IMR-90 (cell line): ENCODE data around the gene MSI2. TPM values are rescaled to one million over a fixed set of nuclear protein-coding genes. Genes with fewer than 3 reads are reported as not detected.

Experiments
- ATAC-seq: fragments of 200-7000 bp; cut with Tn5 transposase; 2 replicates; pipeline ENCODE4 v1.9.1; 2020; ENCODE audit warnings: low read depth, mild to moderate bottlenecking, moderate library complexity
- BruUV-seq: library from RNA; stranded (reverse); fragments of 400-500 nt; replicated peaks from 2 replicates; lab custom pipeline; 2021; lab: Mats Ljungman, UMichigan
- CTCF ChIA-PET: fragments of 300-600 bp; formaldehyde crosslinking; extraction: SDS; loops from one replicate; lab custom pipeline; 2021; ENCODE audit warnings: antibody characterized with exemption; lab: Yijun Ruan, JAX
- POLR2A ChIA-PET: fragments of 300-600 bp; sonication (Branson Sonifier 250); formaldehyde crosslinking; loops from one replicate; lab custom pipeline; 2022; ENCODE audit warnings: antibody characterized with exemption; ENCODE audit not compliant: unreplicated experiment; lab: Charles Lee
- DNase-seq: peaks from one replicate; pipeline ENCODE4 v3.0.0; 2013
- H2AFZ ChIP-seq: replicated peaks from 2 replicates; pipeline ENCODE3; 2013; ENCODE audit warnings: low read length, mild to moderate bottlenecking; ENCODE audit not compliant: poor library complexity
- H2AK5ac ChIP-seq: 2 replicates; pipeline ENCODE4 v1.6.1; 2013; ENCODE audit warnings: low read depth, low read length, inconsistent platforms
- H2AK9ac ChIP-seq: replicated peaks from 2 replicates; pipeline ENCODE3; 2013; ENCODE audit warnings: mild to moderate bottlenecking, low read depth, low read length, moderate library complexity; ENCODE audit not compliant: poor library complexity
- H2BK120ac ChIP-seq: 2 replicates; pipeline ENCODE4 v1.6.1; 2013; ENCODE audit warnings: low read depth, low read length, inconsistent platforms
- H2BK15ac ChIP-seq: 3 replicates; pipeline ENCODE4 v1.6.1; 2013; ENCODE audit warnings: low read depth, low read length, inconsistent platforms
- H2BK20ac ChIP-seq: 2 replicates; pipeline ENCODE4 v1.6.1; 2013; ENCODE audit warnings: low read depth, mild to moderate bottlenecking, inconsistent platforms, low read length, moderate library complexity
- H2BK5ac ChIP-seq: 2 replicates; pipeline ENCODE4 v1.6.1; 2013; ENCODE audit warnings: mild to moderate bottlenecking, low read depth, low read length, inconsistent platforms; ENCODE audit not compliant: poor library complexity, severe bottlenecking
- H3K14ac ChIP-seq: replicated peaks from 2 replicates; pipeline ENCODE4 v1.6.1; 2013; ENCODE audit warnings: low read depth, low read length, inconsistent platforms
- H3K18ac ChIP-seq: 2 replicates; pipeline ENCODE4 v1.6.1; 2013; ENCODE audit warnings: low read depth, low read length, control low read depth
- H3K23ac ChIP-seq: 2 replicates; pipeline ENCODE4 v1.6.1; 2013; ENCODE audit warnings: low read depth, low read length, inconsistent platforms
- H3K27ac ChIP-seq: 2 replicates; pipeline ENCODE4 v1.5.1; 2013; ENCODE audit warnings: mild to moderate bottlenecking, control low read depth, low read length; ENCODE audit not compliant: insufficient read depth
- H3K27me3 ChIP-seq: 2 replicates; pipeline ENCODE4 v1.6.1; 2013; ENCODE audit warnings: low read length; ENCODE audit not compliant: control insufficient read depth, insufficient read depth
- H3K36me3 ChIP-seq: 2 replicates; pipeline ENCODE4 v1.6.1; 2013; ENCODE audit warnings: low read length, mixed read lengths; ENCODE audit not compliant: control insufficient read depth, insufficient read depth
- H3K4ac ChIP-seq: 2 replicates; pipeline ENCODE4 v1.6.1; 2013; ENCODE audit warnings: low read depth, low read length, inconsistent platforms
- H3K4me1 ChIP-seq: 2 replicates; pipeline ENCODE4 v1.6.1; 2013; ENCODE audit warnings: low read length, mixed read lengths; ENCODE audit not compliant: control insufficient read depth, insufficient read depth
- H3K4me2 ChIP-seq: 2 replicates; pipeline ENCODE4 v1.6.1; 2013; ENCODE audit warnings: low read depth, mild to moderate bottlenecking, control low read depth, low read length, moderate library complexity
- H3K4me3 ChIP-seq: 2 replicates; pipeline ENCODE4 v1.5.1; 2013; ENCODE audit warnings: low read depth, mild to moderate bottlenecking, control low read depth, low read length, moderate library complexity; ENCODE audit not compliant: insufficient read depth
- H3K56ac ChIP-seq: 2 replicates; pipeline ENCODE4 v1.6.1; 2013; ENCODE audit warnings: low read length, inconsistent platforms; ENCODE audit not compliant: insufficient read depth; ENCODE audit errors: extremely low read depth
- H3K79me1 ChIP-seq, 2 experiments: 2 replicates each; pipeline ENCODE4 v1.6.1; 2013; ENCODE audit warnings: low read length in 2 of 2, inconsistent platforms in 1 of 2, low read depth in 1 of 2
- H3K9ac ChIP-seq: 2 replicates; pipeline ENCODE4 v1.6.1; 2013; ENCODE audit warnings: low read depth, low read length, control low read depth
- H3K9me1 ChIP-seq: 2 replicates; pipeline ENCODE4 v1.6.1; 2013; ENCODE audit warnings: low read length, inconsistent platforms; ENCODE audit not compliant: insufficient read depth
- H3K9me3 ChIP-seq: 2 replicates; pipeline ENCODE4 v1.6.1; 2013; ENCODE audit warnings: low read length; ENCODE audit not compliant: control insufficient read depth, insufficient read depth
- H4K20me1 ChIP-seq: 2 replicates; pipeline ENCODE4 v1.6.1; 2013; ENCODE audit warnings: low read length, inconsistent platforms; ENCODE audit not compliant: insufficient read depth
- H4K5ac ChIP-seq: 2 replicates; pipeline ENCODE4 v1.6.1; 2013; ENCODE audit warnings: mild to moderate bottlenecking, low read depth, low read length, control low read depth
- H4K8ac ChIP-seq, 2 experiments: 2 replicates each; pipeline ENCODE4 v1.6.1; 2013; ENCODE audit warnings: low read depth in 2 of 2, low read length in 2 of 2, control low read depth in 1 of 2, inconsistent platforms in 1 of 2
- H4K91ac ChIP-seq: 2 replicates; pipeline ENCODE4 v1.6.1; 2013; ENCODE audit warnings: low read depth, low read length, inconsistent platforms; ENCODE audit not compliant: insufficient read depth
- BHLHE40 ChIP-seq: fragments of 150-350 bp; IDR thresholded peaks from 2 replicates; pipeline ENCODE4 v1.6.1; 2016; ENCODE audit warnings: mild to moderate bottlenecking, low read depth, low read length
- CEBPB ChIP-seq: IDR thresholded peaks from 2 replicates; pipeline ENCODE4 v1.6.1; 2012; ENCODE audit warnings: low read depth, low read length, improper control_type of control experiment
- CHD1 ChIP-seq: IDR thresholded peaks from 2 replicates; pipeline ENCODE4 v1.6.1; 2012; ENCODE audit warnings: low read depth, low read length, improper control_type of control experiment
- FOS ChIP-seq: fragments of 150-350 bp; IDR thresholded peaks from 2 replicates; pipeline ENCODE4 v1.6.1; 2016; ENCODE audit warnings: low read depth, low read length
- MAFK ChIP-seq: IDR thresholded peaks from 2 replicates; pipeline ENCODE4 v1.6.1; 2012; ENCODE audit warnings: low read depth, low read length, improper control_type of control experiment
- MAZ ChIP-seq: IDR thresholded peaks from 2 replicates; pipeline ENCODE4 v1.6.1; 2012; ENCODE audit warnings: low read depth, mild to moderate bottlenecking, low read length, improper control_type of control experiment, moderate library complexity, borderline replicate concordance
- MXI1 ChIP-seq: IDR thresholded peaks from 2 replicates; pipeline ENCODE4 v1.6.1; 2012; ENCODE audit warnings: low read depth, mild to moderate bottlenecking, low read length, moderate library complexity, borderline replicate concordance
- NFE2L2 ChIP-seq: fragments of 150-350 bp; IDR thresholded peaks from 2 replicates; pipeline ENCODE4 v1.6.1; 2016; ENCODE audit warnings: low read depth, mild to moderate bottlenecking, low read length
- POLR2A ChIP-seq: IDR thresholded peaks from 2 replicates; pipeline ENCODE4 v1.6.1; 2012; ENCODE audit warnings: mild to moderate bottlenecking, low read depth, low read length
- RAD21 ChIP-seq: IDR thresholded peaks from 2 replicates; pipeline ENCODE4 v1.6.1; 2012; ENCODE audit warnings: low read length, improper control_type of control experiment
- RCOR1 ChIP-seq: IDR thresholded peaks from 2 replicates; pipeline ENCODE4 v1.6.1; 2012; ENCODE audit warnings: mild to moderate bottlenecking, low read length, improper control_type of control experiment; ENCODE audit not compliant: insufficient replicate concordance
- RFX5 ChIP-seq: IDR thresholded peaks from 2 replicates; pipeline ENCODE4 v1.8.0; 2012; ENCODE audit warnings: low read depth, mild to moderate bottlenecking, low read length, moderate library complexity
- SMC3 ChIP-seq: fragments of 150-350 bp; IDR thresholded peaks from 2 replicates; pipeline ENCODE4 v1.6.1; 2016; ENCODE audit warnings: low read depth, mild to moderate bottlenecking, antibody characterized with exemption, low read length, moderate library complexity
- USF2 ChIP-seq: fragments of 150-350 bp; IDR thresholded peaks from 2 replicates; pipeline ENCODE4 v1.6.1; 2017; ENCODE audit warnings: mild to moderate bottlenecking, antibody characterized with exemption, low read length, low read depth
- WGBS, 2 experiments: methylation state at CpG; one replicate each; pipeline versions ENCODE4 v1.1.5 to v1.1.7; 2013; ENCODE audit warnings: missing lambda C conversion rate in 2 of 2; ENCODE audit not compliant: insufficient read length in 1 of 2; ENCODE audit errors: extremely low coverage in 2 of 2; 5-methylcytosine and 5-hydroxymethylcytosine counted together
- dilution Hi-C: fragments of 300-500 bp; cut with HindIII; formaldehyde crosslinking; loops from one replicate; pipeline ENCODE4 v1.14.3; 2018; ENCODE audit warnings: low sequenced_read_pairs; ENCODE audit not compliant: unreplicated experiment
- in situ Hi-C: fragments of 300-500 bp; cut with MboI; formaldehyde crosslinking; loops from 3 replicates; pipeline ENCODE4 v1.14.3; 2019; ENCODE audit warnings: low sequenced_read_pairs, inconsistent platforms, mixed read lengths
- intact Hi-C: fragments of 100-400 bp; cut with micrococcal nuclease; formaldehyde crosslinking; loops from 2 replicates; pipeline ENCODE4 v1.10.0; 2022
- polyA plus RNA-seq, 3 experiments: library from polyadenylated mRNA; depleted of rRNA; stranded (reverse); fragments of >200 nt; gene quantifications; 2 replicates each; pipeline ENCODE4 v1.2.3, GENCODE V29; 2012; ENCODE audit warnings: low replicate concordance in 1 of 3
- total RNA-seq: library from RNA; depleted of rRNA; stranded (reverse); fragments of >200 nt; gene quantifications from 2 replicates; pipeline ENCODE4 v1.2.3, GENCODE V29; 2012
- TF ChIP-seq, protein P1 (sequence below): conservative IDR thresholded peaks from 2 replicates; pipeline ENCODE4 v1.5.1; 2012; ENCODE audit warnings: mild to moderate bottlenecking, low read depth, low read length, improper control_type of control experiment
- TF ChIP-seq, protein P2 (sequence below): fragments of 150-350 bp; IDR thresholded peaks from 2 replicates; pipeline ENCODE4 v1.6.1; 2016; ENCODE audit warnings: low read depth, mild to moderate bottlenecking, low read length, moderate library complexity, borderline replicate concordance

Gene MSI2
- total and polyA plus RNA-seq, 2 of the 4 experiments (the other 2 are of a cell fraction), result 13.0 to 16.0 TPM

GRCh38 chr17:57543230-57543629 lies 286.9 kb downstream of the MSI2 start:
- TF ChIP-seq RAD21 (no peak), POLR2A (no peak), CEBPB (no peak), USF2 (no peak), MAZ (no peak), CHD1 (no peak), RFX5 (no peak), SMC3 (no peak), FOS (no peak), NFE2L2 (no peak), BHLHE40 (no peak), RCOR1 (no peak), MXI1 (no peak), MAFK (no peak)
- TF ChIP-seq, protein P1, sequence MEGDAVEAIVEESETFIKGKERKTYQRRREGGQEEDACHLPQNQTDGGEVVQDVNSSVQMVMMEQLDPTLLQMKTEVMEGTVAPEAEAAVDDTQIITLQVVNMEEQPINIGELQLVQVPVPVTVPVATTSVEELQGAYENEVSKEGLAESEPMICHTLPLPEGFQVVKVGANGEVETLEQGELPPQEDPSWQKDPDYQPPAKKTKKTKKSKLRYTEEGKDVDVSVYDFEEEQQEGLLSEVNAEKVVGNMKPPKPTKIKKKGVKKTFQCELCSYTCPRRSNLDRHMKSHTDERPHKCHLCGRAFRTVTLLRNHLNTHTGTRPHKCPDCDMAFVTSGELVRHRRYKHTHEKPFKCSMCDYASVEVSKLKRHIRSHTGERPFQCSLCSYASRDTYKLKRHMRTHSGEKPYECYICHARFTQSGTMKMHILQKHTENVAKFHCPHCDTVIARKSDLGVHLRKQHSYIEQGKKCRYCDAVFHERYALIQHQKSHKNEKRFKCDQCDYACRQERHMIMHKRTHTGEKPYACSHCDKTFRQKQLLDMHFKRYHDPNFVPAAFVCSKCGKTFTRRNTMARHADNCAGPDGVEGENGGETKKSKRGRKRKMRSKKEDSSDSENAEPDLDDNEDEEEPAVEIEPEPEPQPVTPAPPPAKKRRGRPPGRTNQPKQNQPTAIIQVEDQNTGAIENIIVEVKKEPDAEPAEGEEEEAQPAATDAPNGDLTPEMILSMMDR, result no peak
- TF ChIP-seq, protein P2, sequence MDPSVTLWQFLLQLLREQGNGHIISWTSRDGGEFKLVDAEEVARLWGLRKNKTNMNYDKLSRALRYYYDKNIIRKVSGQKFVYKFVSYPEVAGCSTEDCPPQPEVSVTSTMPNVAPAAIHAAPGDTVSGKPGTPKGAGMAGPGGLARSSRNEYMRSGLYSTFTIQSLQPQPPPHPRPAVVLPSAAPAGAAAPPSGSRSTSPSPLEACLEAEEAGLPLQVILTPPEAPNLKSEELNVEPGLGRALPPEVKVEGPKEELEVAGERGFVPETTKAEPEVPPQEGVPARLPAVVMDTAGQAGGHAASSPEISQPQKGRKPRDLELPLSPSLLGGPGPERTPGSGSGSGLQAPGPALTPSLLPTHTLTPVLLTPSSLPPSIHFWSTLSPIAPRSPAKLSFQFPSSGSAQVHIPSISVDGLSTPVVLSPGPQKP, result no peak
- Histone ChIP-seq H2AFZ (no peak overlapping the region), H3K4me1 (peaks cover 2% of the 10 kb centered on the region; the same call in 1 of the 2 replicates), H2BK120ac (no peak overlapping the region), H3K27ac (no peak overlapping the region), H4K8ac (no peak overlapping the region), H3K79me1 (peaks cover 0 to 3% of the 10 kb centered on the region in 2 experiments; a peak in 1 of 4 replicates), H3K36me3 (no peaks in the 10 kb centered on the region), H2AK5ac (no peak overlapping the region), H2AK9ac (no peak overlapping the region), H3K4me3 (no peak overlapping the region), H3K23ac (no peak overlapping the region), H2BK5ac (no peak overlapping the region), H3K4ac (no peak overlapping the region), H2BK20ac (no peak overlapping the region), H4K20me1 (no peaks in the 10 kb centered on the region), H3K9me1 (0 out of 2 replicates have a peak, but pooled peaks cover 3% of the 10 kb centered on the region), H3K9me3 (peaks cover 2% of the 10 kb centered on the region; the same call in 1 of the 2 replicates), H3K4me2 (no peak overlapping the region), H3K18ac (no peak overlapping the region), H3K9ac (no peak overlapping the region), H3K56ac (no peak overlapping the region), H2BK15ac (no peak overlapping the region), H4K5ac (no peak overlapping the region), H4K91ac (no peak overlapping the region), H3K27me3 (no peaks in the 10 kb centered on the region), H3K14ac (no peak overlapping the region)
- dilution Hi-C loops, result no loop called here
- ATAC-seq (no peak), DNase-seq (no peak)
- no TSS peak for BruUV-seq
- WGBS, 2 experiments, result no CpG with 5 or more reads among the region's 4 CpGs
- in situ Hi-C loops, result no loop called here
- intact Hi-C loops, result no loop called here
- ChIA-PET CTCF (interaction anchor here (1.6 kb wide), 1 partner anchor 300 kb away, joined by 4 read pairs; no protein-coding TSS in a partner anchor), POLR2A (no interaction called here)
